Hematopoietic multipotent progenitor cell treated with erythropoietin and hydrocortisone succinate and interleukin-3 and kit ligand, for 6 days (in vitro differentiated cells): Measurements from ENCODE around the gene DYNLT4.
"Not testable (repeated sequence)": the region's sequence is repeated elsewhere in the genome, so short reads cannot be mapped to it uniquely, and the experiment has no call there.

Experiments
- DNase-seq: peaks from one replicate; pipeline ENCODE4 v3.0.0-alpha.2; 2015

DYNLT4 gene

DNA sequence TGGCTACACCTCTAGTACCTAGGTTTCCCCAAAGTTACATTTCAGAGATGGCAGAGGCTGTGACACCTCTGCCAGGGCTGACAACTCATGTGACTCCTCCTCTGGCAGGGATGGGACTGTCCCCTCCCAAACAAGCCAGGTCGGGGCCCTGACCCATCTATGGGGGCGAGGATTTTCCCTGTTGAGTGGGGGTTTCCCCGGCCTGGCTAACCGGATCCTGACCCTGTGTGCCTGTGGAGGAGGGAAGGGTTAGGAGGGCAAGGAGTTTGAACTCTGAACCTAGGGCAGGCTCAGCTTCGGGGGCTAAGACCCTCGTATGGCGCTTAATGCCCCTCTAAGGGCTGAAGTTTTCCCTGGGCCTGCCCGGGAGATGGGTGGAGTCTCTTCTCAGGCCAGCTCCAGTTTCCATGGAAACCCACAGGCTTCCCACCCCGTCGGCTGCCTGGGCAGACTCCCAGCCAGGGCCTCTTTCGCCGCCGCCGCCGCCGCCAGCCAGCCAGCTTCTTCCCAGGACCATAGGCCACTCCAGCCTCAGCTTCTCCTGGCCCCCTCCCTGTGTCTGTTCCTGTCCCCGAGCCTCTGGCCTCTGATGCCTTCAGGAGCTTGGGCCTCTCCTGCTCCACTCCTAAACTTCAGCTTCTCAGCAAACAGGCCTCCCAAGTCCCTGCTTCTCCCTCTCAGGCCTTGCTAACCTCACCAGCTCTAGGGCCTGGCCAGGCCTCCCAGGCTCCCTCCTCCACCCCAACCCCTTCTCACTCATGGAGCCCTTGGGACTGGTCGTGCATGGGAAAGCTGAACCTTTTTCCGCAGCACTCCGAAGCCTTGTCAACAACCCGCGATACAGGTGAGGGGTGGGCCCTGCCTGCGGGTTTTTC lies 1.1 kb upstream of the DYNLT4 start, which contains the start of gene BTBD19:
BTBD19 (plus strand) TSS at position 461 of the 875 bp plus-strand sequence; CDS start at position 759, 298 bp downstream.
- peak; percentile 88 for DNase-seq

DNA sequence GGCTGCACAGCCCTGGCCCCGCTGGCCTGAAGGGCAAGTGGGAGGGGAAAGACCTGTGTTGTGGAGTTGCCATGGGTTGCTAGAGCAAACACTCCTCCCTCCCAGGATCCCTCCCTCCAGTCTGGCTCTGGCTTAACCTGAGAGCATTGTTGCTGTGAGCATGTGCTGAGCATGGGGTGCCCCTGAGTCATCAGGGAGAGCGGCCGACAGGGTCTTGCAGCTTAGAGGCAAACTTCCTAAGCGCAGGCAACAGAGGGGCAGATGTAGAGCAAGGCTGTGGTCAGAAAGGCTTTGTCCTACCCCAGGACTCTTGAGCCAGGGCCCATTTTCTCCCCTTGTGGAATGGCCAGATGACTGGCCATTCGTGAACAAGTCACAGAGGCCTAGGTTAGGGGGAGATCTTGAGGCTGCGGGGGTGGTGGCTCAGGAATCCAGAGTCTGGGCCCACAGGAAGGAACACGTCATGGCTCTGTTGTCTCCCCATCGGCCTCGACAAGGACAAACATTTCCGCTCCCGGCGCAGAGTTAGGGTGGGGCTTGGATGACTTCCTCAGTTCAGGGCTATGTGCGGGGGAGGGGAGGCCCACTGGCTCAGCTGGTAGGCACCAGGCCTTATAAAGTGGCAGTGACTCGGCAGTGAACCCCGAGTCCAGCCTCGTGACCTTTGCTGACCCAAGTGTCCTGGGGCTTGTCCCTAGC lies 362 bp upstream of the DYNLT4 start:
- DNase-seq, result peak; percentile 97

- no peak for DNase-seq
These were observed 987 bp downstream of the DYNLT4 start for GRCh38 chr1:44806025-44806703.

GRCh38 chr1:44805311-44806024 lies 1.7 kb downstream of the DYNLT4 start:
- no peak for DNase-seq

DNA sequence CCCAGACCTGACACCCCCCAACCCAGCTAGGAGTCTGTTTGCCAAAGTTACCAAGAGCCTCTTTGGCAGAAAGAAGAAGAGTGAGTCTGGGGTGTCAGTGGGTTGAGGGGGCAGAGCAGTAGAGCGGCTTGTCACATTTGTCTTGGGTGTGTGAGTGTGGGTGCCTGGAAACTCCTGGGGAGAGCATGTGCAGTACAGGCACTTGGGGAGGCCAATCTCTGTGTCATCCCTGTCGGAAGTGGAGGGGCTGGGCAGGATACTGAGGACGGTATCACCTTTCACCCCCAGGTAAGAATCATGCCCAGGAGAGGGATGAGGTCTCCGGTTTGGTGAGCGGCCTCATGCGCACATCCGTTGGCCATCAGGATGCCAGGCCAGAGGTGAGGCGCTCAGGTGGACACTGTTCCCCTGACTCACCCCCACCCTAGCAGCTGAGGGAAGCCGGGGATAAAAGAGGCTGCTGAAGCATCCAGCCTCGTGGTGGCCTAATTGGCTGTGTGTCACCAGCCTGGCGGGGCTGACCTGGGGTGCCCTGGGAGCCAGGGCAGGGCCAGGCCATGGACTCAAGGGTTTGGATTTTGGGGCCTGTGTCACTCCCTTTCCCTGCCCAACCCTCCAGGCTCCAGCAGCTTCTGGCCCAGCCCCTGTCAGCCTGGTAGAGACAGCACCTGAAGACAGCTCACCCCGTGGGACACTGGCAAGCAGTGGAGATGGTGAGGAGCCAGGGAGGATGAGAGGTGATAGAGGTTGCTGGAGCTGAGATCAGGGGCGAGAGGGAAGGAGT lies 3.6 kb downstream of the DYNLT4 start:
- DNase-seq, result no peak

DNA sequence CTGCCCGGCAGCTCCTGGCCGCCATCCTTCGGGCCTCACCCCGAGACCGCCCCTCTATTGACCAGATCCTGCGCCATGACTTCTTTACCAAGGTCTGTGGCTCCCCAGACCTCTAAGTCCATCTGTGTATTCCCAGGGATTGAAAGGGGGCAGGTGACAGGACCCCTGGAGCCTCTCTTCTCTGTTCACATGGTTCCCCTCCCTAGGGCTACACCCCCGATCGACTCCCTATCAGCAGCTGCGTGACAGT lies 4.2 kb downstream of the DYNLT4 start:
- DNase-seq, result no peak

- no peak for DNase-seq
These were observed 4.7 kb downstream of the DYNLT4 start for GRCh38 chr1:44802306-44803061.

- DNase-seq, result no peak
These were observed 5.5 kb downstream of the DYNLT4 start for GRCh38 chr1:44801491-44802305.

GRCh38 chr1:44799770-44800584 lies 7.2 kb downstream of the DYNLT4 start, which contains the start of gene PLK3:
PLK3 (plus strand) TSS chr1:44800377; CDS start chr1:44800464, 87 bp downstream.
- peak; percentile 100 for DNase-seq

- DNase-seq, result no peak
These were observed 8.4 kb downstream of the DYNLT4 start for GRCh38 chr1:44798481-44799365.

GRCh38 chr1:44797886-44798285 lies 9.3 kb downstream of the DYNLT4 start:
- not testable (repeated sequence) for DNase-seq

DNA sequence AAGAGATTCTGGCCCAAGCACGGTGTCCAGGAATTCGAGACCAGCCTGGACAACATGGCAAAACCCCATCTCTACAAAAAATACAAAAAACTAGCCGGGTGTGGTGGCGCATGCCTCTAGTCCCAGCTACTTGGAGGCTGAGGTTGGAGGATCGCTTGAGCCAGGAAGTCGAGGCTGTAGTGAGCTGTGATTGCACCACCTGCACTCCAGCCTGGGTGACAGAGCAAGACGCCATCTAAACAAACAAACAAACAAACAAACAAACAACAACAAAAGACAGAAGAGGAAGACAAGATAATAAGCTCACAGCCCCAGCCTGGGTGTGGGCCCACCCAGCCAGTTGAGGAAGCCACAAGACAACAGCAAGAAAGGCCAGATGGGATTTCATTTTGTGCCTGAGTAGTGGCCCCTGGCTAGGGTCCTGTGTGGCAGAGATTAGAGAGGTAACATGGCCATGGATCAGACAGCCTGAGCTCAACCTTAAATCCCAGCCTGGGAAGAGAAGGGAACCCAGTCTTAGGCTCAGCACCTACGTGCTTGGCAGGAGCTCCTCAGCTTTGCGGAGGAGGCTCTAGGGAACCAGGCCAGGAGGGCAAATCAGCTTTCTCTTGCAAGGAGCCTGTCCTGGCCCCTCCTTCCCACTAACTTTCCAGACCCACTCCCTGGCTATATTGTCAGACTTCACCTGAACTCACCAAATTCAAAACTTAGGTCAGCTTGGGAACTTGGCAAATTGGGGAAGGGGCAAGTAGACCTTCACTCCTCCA lies 14.2 kb downstream of the DYNLT4 start:
- DNase-seq, result no peak

- no peak for DNase-seq
These were observed 16.0 kb downstream of the DYNLT4 start for GRCh38 chr1:44790968-44791801.

DNA sequence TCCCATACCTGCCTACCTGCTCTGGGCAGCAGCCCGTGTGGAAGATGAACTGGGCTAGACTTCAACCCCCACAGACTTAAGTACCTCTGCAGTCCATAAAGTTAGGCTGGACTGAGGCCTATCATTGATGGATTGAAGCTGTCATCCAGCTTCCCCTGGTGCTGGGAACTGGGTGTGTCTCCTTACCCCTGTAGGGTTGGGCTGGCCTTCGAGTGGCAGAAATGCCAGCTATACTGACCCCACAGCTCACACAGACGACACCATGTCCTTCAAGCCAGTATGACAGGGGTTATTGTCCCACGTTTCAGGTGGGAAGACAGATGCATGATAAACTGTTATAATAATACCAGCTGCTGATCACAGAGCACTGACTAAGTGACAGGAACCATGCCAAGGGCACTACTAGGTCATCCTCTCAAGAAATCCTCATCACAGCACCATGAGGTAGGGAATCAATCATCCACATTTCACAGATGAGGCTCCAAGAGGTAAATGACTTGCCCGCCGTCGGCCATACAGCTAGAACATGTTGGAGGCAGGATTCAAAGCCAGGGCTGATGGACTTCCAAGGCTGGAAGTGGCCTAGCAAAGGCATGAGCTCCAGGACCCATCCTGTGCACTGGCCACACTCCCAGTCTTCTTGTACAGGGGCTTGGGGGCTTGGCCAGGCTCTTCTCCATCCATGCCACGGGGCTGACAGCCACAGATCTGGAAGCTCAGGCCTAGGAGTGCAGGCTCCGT lies 18.9 kb downstream of the DYNLT4 start, which contains the start of gene BEST4:
BEST4 (minus strand) TSS at position 51 of the 741 bp plus-strand sequence. CDS start 465 bp downstream, outside the sequence.
- no peak for DNase-seq

DNA sequence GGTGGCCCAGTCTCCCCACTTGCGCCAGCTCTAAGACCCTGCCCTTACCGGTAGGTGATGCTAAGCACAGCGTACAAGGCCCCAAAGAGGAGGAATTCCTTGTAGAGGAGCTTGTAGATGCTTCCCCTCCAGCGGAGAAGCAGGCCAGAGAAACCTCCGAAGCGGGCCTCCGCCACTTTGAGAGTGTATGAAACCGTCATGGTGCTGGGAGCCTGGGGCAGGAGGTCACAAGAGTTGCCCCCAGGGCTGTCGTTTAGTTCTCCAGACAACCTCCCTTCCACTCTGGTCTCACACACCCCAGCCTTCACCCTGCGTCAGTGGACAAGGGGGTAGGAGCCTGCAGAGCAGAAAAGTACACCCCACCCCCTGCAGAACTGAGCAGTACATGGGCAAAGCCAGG lies 19.6 kb downstream of the DYNLT4 start:
- DNase-seq, result no peak
